Suppressor macrophage (primary cell): ENCODE measurements around the gene RPL9.
"Not testable (repeated sequence)": the region's sequence is repeated elsewhere in the genome, so short reads cannot be mapped to it uniquely, and the experiment has no call there.

ENCODE experiments used
- DNase-seq, 4 experiments: peaks; one replicate each; pipeline ENCODE4 v3.0.0-alpha.2; 2020 to 2022
- total RNA-seq, 17 experiments: gene quantifications; one replicate each; lab custom pipeline; 2026; ENCODE audit warnings: mixed read lengths in 6 of 17, inconsistent platforms in 3 of 17; lab: John Stamatoyannopoulos, UW

The RPL9 gene
- total RNA-seq = 151 to 311 (median 248) reads per million in 17 experiments

- peak; percentile 98 to 99 (median 99) for DNase-seq
Measured at GRCh38 chr4:39458505-39459300, at the start of gene RPL9, which contains the start of gene LIAS. Gene RPL9, minus strand, starts transcription at chr4:39458922. Its CDS starts 483 bp downstream, at chr4:39458439. Gene LIAS, plus strand, starts transcription at chr4:39459056. Its CDS starts 62 bp downstream, at chr4:39459118.

- no peak for DNase-seq
Measured at GRCh38 chr4:39505581-39505980, 46.9 kb upstream of the RPL9 start.

- DNase-seq = no peak
Measured at GRCh38 chr4:39504538-39504937, 45.8 kb upstream of the RPL9 start.

GRCh38 chr4:39502664-39503035 lies 43.9 kb upstream of the RPL9 start:
- not testable (repeated sequence) for DNase-seq

GRCh38 chr4:39502019-39502663 lies 43.4 kb upstream of the RPL9 start:
- no peak for DNase-seq

GRCh38 chr4:39498727-39499020 lies 40.0 kb upstream of the RPL9 start:
- no peak for DNase-seq

- no peak for DNase-seq
Measured at GRCh38 chr4:39497909-39498726, 39.4 kb upstream of the RPL9 start.

GRCh38 chr4:39495446-39496213 lies 36.9 kb upstream of the RPL9 start:
- no peak for DNase-seq

- DNase-seq = no peak
Measured at GRCh38 chr4:39494354-39494753, 35.6 kb upstream of the RPL9 start.

- DNase-seq = no peak
Measured at GRCh38 chr4:39490322-39490721, 31.6 kb upstream of the RPL9 start.

- DNase-seq = peak; percentile 9 to 53 (median 46)
Measured at GRCh38 chr4:39486221-39486804, 27.6 kb upstream of the RPL9 start.

- peak; percentile 23 to 84 (median 70) for DNase-seq
Measured at GRCh38 chr4:39484582-39485272, 26.0 kb upstream of the RPL9 start.

- peak; percentile 49 to 72 (median 60) for DNase-seq
Measured at GRCh38 chr4:39480902-39481695, 22.4 kb upstream of the RPL9 start.

GRCh38 chr4:39480251-39480650 lies 21.5 kb upstream of the RPL9 start:
- no peak for DNase-seq

GRCh38 chr4:39476187-39476895 lies 17.6 kb upstream of the RPL9 start:
- no peak for DNase-seq

- DNase-seq = no peak
Measured at GRCh38 chr4:39472396-39472795, 13.7 kb upstream of the RPL9 start.

GRCh38 chr4:39470402-39470801 lies 11.7 kb upstream of the RPL9 start:
- no peak for DNase-seq

- peak; percentile 71 to 95 (median 84) for DNase-seq
Measured at GRCh38 chr4:39469429-39470077, 10.8 kb upstream of the RPL9 start.

- DNase-seq = no peak
Measured at GRCh38 chr4:39467464-39467863, 8.7 kb upstream of the RPL9 start.
